Mononuclear cell (primary cell): Measurements from ENCODE around the gene CRY1. TPM values are rescaled to one million over a fixed set of nuclear protein-coding genes. Genes with fewer than 3 reads are reported as not detected.
A peak's percentile ranks its signal among the peaks of the same experiment; 100 is the strongest.

Experiments used
- H3K27me3 ChIP-seq: 2 replicates; pipeline ENCODE4 v1.6.0; 2011; ENCODE audit warnings: low read length, control low read depth; ENCODE audit not compliant: insufficient read depth
- H3K4me1 ChIP-seq: 2 replicates; pipeline ENCODE4 v1.5.1; 2011; ENCODE audit warnings: mild to moderate bottlenecking, low read length, control low read depth; ENCODE audit not compliant: insufficient read depth
- H3K4me3 ChIP-seq: 2 replicates; pipeline ENCODE4 v1.5.1; 2011; ENCODE audit warnings: mild to moderate bottlenecking, low read length, moderate library complexity
- H3K9me3 ChIP-seq: 2 replicates; pipeline ENCODE4 v1.5.1; 2011; ENCODE audit warnings: low read depth, mild to moderate bottlenecking, control low read depth, low read length
- total RNA-seq: library from RNA; depleted of rRNA; stranded (reverse); fragments of >200 nt; gene quantifications from one replicate; pipeline ENCODE4 v1.2.3, GENCODE V29; 2012

Gene CRY1
- total RNA-seq: 68.6 TPM

DNA sequence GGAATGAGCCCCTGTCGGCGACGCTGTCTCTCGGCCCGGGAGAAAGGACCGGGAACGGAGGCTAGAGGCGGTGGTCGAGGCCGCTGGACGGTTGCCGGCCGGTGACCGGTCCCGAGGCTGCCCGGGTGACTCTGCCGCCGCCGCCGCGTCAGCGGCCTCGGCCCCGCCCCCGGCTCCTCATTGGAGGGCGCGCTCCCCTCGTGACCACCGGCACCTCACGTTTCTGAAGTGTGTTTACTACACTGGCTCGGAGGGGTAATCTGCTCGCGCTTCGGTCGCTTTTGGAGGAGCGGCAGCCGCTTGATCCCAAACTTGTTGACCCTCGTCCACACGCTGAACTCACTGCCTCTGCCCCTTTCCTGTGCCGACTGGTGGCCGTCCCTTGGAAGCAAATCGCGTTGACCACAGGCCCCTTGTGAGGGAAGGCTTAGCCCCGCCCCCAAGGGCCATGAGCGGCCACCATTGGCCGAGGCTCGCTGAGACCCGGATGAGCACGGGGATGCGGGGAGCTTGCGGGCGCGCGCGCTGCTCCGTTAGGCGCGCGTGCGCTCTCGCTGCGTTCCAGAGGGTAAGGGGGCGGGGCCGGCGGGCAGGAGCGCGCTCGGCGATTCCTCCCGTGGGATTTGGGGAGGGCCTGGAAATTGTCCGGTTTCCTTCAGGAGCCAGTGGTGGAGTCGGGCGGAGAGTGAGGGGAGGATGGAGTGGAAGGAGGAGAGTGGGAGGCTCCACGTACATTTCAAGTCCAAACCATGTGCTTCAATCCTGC, at the start of gene CRY1:
Gene CRY1, minus strand, starts transcription at position 133 of the 766 bp plus-strand sequence. CDS start 588 bp downstream, outside the sequence.
- Histone ChIP-seq H3K4me3 (peak within 1 kb of the TSS; percentile 51), H3K9me3 (no peaks in the 10 kb centered on the region), H3K4me1 (peaks cover 32% of the 10 kb centered on the region), H3K27me3 (no peaks in the 10 kb centered on the region)

DNA sequence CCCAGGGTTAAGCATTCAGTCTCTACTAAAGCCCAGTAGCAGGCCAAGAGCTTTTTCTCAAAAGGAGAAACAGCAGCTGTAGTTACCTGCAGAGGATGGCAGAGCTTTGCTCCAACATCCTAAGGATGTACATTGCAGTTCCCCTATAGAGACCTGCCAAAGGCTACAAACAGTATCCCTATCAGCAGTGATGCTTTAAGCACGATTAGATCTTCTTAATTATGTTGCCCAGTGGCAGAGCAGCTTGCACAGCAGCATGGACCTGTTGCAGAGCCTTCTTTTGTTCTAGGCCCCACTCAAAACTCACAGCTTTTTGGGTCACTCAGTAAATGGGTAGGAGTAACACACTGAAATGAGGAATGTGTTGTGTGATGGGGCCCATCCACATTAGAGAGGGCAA, 46.4 kb upstream of the CRY1 start:
- Histone ChIP-seq H3K9me3 (no peaks in the 10 kb centered on the region), H3K27me3 (no peaks in the 10 kb centered on the region), H3K4me1 (no peaks in the 10 kb centered on the region), H3K4me3 (no peak overlapping the region)

DNA sequence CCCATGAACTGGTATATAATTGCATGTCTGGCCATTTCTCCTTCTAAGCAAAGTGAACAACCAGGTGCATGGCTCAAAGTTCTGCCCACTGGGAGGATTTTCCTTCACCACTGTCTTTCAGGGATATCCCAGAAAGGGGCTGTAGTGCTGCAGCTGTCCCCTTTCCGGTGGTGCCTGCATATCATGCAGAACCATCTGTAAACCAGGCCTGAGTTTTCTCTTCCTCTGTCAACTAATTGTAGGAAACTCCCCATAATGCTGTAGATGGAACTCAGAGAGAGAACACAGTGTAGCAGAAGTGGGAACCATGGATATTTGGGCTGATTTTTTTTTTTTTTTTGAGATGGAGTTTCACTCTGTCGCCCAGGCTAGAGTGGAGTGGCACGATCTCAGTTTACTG, 45.6 kb upstream of the CRY1 start:
- no peak overlapping the region for H3K4me3 ChIP-seq
- no peaks in the 10 kb centered on the region for H3K4me1 ChIP-seq
- no peaks in the 10 kb centered on the region for H3K27me3 ChIP-seq
- no peaks in the 10 kb centered on the region for H3K9me3 ChIP-seq

DNA sequence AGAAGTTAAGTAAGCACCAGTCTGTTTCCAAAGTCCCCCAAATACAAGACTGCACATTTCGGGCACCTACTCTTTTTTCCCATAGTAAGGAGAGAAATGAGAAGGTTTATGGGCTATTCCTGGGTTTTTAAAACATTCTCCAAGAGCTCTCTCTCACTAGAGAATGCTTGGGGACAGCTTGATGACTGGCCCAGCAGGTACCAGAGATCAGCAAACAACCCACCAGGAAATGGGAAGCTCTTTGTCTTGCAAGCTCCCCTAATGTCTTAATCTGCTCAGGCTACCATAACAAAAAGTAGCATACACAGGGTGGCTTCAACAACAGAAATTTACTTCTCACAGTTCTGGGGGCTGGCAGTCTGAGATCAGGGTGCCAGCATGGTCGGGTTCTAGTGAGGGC, 41.8 kb upstream of the CRY1 start:
- Histone ChIP-seq H3K4me3 (no peak overlapping the region), H3K4me1 (no peaks in the 10 kb centered on the region), H3K9me3 (no peaks in the 10 kb centered on the region), H3K27me3 (no peaks in the 10 kb centered on the region)

DNA sequence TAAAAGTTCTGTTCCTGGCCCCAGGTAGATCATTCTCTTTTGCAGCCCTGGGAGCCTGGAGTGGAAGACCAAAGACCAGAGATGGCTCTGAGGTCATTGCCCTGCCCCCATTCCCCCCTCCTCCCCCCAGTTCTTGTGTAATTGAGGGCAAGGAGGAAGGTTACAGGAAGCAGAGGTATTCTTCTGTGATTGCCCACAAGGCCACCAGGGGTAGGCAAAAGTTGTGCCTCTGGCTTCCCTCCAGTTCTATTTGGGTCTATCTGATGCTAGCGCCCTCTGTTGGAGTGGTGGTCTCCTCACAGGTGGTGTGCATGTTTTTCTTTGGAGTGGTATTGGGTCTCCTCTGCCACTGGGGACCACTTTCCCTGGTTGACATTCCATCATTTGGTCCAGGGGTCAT, 41.2 kb upstream of the CRY1 start:
- Histone ChIP-seq H3K4me3 (no peak overlapping the region), H3K9me3 (no peaks in the 10 kb centered on the region)

DNA sequence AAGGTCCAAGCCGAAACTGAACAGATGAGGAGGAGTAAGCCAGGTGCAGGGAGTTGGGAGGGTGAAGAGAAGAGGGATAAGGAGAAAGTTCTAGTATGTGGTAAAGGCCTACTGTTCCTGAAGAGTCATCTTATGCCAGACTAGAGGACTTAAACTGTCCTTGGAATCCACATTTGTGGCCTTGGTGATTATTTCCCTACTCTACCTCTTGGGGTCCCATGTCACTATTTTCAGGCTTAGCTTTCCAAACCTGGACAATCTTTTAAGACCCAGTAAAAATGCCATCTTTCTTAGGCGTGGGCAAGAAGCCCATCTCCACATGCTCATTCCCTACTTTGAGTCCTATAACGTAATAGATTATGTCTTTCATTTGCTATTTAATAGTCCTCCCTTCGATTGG, 40.1 kb upstream of the CRY1 start:
- Histone ChIP-seq H3K27me3 (no peaks in the 10 kb centered on the region), H3K9me3 (no peaks in the 10 kb centered on the region), H3K4me3 (no peak overlapping the region), H3K4me1 (no peaks in the 10 kb centered on the region)

More for the DNA sequence above, 41.2 kb upstream of the CRY1 start:
- Histone ChIP-seq H3K4me1 (no peaks in the 10 kb centered on the region), H3K27me3 (no peaks in the 10 kb centered on the region)

DNA sequence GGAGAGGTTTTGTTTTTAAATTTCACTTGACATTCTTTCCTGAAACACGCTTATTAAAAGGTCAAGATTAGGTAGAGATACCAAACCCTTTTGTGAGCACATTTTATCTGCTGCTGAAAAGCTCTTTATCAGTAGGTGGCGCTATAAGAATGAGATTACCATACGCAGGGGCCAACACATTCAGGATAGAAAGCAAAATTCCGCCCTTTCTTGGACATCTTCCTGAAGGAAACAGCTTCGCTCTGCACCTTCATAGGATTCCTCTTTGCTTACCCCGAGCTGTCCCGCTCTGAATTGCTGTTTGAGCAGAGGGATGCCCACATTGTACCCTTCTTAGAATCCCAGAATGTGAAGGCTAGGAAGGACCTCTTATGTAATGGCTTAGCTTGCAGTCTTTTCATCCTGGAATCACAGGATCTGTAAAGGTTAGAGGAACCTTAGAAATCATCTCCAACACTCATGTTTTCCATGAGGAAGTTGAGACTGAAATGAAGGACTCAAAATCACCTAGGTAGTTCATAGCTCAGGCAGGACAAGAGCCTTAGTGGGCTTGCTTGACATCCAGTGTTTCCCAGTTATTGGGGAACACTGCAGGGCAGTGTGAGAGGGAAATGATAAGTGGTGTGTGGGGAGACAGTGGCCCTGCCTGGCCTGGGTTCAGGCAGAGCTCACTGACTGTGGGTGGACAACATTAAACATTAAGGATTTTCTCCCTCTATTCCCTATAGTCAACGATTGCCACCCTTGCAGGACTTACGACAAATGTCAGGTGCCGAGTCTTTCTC, 38.7 kb upstream of the CRY1 start:
- Histone ChIP-seq H3K9me3 (no peaks in the 10 kb centered on the region), H3K4me1 (no peaks in the 10 kb centered on the region), H3K27me3 (no peaks in the 10 kb centered on the region), H3K4me3 (no peak overlapping the region)

DNA sequence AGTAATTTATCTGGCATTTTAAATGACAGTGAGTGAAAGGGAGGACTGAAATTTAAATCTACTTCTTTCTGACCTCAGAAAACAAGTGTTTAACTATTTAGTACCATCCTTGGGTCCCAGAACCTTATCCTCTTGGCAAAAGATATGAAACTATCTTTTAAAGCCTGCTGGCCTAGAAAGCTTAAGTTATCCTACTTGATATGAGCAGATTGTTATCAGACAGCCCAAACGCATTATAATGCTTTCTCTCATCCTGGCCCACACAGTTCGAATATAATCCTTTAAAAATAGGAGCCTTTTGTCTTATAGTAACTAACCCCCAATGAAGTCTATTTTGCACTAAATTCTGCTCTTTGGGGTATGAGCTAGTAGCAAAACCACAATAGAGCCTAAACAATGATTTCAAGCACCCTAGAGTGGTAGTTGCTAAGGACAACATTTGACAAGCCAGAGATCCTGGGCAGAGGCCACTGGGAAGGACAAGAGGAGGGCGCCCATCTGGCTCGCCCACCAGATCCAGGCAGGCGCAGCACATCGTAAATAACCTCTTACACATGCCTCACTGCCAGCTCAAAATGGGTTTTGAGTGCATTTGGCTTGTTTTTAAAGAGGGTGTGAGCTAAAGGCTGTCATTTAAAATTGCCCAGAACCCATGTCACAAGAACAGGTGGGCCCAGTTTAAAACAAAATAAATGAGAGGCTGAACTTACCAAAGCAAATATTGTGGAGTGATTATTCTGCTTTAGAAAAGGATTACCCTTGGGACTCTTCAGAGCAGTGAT, 37.7 kb upstream of the CRY1 start:
- Histone ChIP-seq H3K27me3 (no peaks in the 10 kb centered on the region), H3K9me3 (no peaks in the 10 kb centered on the region), H3K4me3 (no peak overlapping the region), H3K4me1 (no peaks in the 10 kb centered on the region)

DNA sequence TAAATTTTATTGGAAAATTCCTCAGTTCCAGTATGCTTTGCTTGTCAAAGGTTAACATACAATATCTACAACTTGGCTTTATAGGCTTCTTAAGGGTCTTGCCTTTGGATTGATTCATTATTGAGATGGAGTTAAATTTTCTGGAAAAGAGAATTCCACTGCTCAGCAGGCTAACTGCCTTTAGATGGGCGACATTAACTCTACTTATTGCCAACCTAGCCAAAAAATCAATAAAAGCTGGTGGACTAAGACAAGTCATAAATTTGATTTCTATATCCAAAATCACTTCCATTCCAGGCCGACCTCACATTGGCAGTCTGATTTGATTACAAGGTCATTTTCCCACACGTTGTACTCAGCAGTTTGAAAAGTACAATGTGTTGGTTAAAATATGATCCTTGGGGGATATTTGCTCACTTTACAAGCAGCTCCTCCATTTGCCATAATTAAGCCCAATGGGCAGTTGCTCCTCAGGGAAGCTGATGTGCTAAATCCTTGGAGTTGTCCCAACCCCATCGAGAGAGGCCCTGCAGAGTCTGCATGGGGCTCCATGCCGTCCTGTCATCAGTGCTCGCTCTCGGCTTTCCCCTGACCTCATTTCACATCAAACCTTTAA, 36.1 kb upstream of the CRY1 start:
- H3K27me3 ChIP-seq: no peaks in the 10 kb centered on the region
- no peaks in the 10 kb centered on the region for H3K4me1 ChIP-seq
- H3K9me3 ChIP-seq: no peaks in the 10 kb centered on the region
- no peak overlapping the region for H3K4me3 ChIP-seq

DNA sequence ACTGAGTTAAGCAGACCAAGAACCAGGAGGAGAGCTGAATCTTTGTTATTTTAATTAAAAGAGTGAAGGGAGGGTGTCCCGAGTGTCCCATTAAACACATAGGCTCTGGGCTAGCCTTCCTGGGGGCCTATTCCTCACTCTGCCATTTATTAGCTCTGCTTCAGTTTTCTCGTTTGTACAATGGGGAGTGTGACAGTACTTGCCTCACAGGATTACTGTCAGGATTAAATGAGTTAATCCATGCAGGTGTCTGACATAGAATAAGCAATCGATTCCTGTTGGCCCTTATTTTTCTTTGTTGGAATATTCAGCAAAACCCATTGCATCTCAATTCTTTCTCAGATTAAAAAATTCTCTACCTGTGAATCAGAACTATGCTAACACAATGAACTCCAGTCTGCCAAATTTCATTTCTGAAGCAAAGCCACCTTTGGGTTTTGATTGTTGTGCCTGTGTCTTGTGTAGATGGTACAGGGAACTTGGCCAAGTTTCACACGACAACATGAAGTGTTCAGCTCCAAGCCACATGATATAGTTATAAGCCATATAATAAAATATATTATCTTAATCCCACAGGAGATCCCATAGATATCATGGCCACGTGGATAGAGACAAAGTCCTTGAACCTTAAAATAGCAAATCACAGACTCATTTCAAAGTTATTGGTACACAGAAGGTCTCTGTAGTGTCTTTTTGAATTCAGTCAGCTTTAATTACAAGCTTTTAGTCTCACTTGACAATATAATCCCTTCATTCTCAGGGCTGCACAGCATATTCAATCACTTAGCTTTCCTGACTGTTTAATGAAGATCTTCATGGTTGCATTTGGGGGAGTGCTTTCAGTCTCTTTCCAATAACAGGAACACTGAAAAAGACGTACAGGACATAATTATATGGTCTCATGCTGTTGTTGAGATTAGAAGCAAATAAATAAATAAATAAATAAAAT, 34.4 kb upstream of the CRY1 start:
- H3K4me1 ChIP-seq: no peaks in the 10 kb centered on the region

DNA sequence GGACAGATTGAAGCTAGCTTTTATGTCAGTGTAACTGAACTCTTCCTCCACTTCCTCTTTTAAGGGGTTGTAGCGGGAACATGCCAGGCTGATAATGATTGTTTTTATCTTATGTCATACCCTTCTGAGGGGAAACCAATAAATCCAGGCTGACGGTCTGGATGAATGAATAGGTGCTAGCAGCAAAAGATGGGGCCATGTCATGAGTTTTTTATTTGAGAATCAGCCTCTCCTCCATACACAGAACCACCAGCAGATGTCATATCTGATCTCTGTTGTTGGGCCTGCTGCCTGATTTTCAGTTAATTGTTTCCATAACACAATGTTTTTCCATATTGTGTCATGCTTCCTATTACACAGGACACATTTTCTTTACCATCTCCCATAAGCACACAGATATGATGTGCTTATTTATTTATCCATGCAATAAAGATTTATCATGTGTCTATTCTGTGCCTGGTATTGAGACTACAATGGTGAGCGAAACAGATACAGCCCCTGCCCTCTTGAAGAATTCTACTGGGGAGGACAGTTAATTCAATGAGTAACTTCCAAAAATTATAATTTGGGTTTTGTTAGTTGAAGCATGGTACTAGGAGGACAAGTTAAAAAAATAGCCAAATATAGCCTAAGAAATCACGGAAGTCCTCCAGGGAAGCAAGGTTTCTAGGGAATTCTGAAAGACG, 33.6 kb upstream of the CRY1 start:
- Histone ChIP-seq H3K27me3 (peaks cover 10% of the 10 kb centered on the region), H3K4me3 (no peak overlapping the region), H3K9me3 (no peaks in the 10 kb centered on the region), H3K4me1 (no peaks in the 10 kb centered on the region)

More for the DNA sequence above, 34.4 kb upstream of the CRY1 start:
- no peaks in the 10 kb centered on the region for H3K9me3 ChIP-seq
- peaks cover 2% of the 10 kb centered on the region for H3K27me3 ChIP-seq
- no peak overlapping the region for H3K4me3 ChIP-seq

DNA sequence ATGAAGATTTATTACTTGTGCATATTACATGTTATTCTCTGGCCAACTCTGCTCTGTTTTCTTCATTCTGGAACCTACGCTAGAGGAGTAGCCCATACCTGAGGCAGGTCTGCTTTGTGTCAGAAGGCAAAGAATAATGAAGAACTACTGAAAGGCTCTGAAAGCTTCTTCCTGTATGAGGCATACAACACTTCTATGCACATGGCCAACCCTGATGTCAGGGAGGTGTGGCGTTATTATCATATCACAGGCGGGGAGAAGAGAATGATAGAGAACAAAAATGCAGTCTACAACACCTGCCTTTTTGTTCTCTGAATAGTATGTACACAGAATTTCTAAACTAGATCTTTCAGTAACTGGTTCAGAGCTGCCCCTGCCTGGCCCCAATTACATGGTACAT, 32.5 kb upstream of the CRY1 start:
- H3K27me3 ChIP-seq: peaks cover 15% of the 10 kb centered on the region
- no peaks in the 10 kb centered on the region for H3K4me1 ChIP-seq
- no peak overlapping the region for H3K4me3 ChIP-seq
- H3K9me3 ChIP-seq: no peaks in the 10 kb centered on the region

DNA sequence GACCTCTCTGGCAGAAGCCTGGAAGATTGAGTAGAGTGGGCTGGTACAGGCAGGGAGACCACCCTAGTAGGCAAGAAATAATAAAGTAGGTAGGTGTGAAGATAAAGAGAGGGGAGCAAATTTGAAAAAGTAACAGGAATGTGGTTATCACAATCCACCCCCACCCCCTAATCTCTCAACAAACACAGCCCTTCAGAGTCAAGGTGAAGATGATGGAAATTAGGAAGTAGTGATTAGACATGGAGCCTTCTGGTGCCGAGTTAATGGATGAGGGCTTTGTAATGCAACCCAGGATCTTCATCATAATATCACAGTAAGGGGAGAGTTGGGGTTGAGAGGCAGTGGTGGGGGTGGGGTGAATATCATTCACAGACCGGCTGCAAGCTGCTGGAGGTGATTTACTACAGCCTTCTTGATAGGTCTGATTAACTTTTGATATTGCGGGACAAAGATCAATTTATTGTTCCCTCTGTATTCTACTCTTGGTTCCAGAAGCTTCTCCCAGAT, 29.2 kb upstream of the CRY1 start:
- Histone ChIP-seq H3K4me1 (no peaks in the 10 kb centered on the region), H3K4me3 (no peak overlapping the region), H3K27me3 (peaks cover 15% of the 10 kb centered on the region), H3K9me3 (no peaks in the 10 kb centered on the region)
